Activated CD4-positive, CD25-positive, alpha-beta regulatory T cell treated with anti-CD3 and anti-CD28 coated beads, Interleukin-2, amount 50 U/mL, for 72 hours (primary cell): ENCODE results near the gene HOXD10.

Experiments
- DNase-seq: peaks from one replicate; pipeline ENCODE4 v3.0.0; 2021

The HOXD10 gene

GRCh38 chr2:176165370-176166050 lies 48.9 kb downstream of the HOXD10 start:
- no peak for DNase-seq

DNA sequence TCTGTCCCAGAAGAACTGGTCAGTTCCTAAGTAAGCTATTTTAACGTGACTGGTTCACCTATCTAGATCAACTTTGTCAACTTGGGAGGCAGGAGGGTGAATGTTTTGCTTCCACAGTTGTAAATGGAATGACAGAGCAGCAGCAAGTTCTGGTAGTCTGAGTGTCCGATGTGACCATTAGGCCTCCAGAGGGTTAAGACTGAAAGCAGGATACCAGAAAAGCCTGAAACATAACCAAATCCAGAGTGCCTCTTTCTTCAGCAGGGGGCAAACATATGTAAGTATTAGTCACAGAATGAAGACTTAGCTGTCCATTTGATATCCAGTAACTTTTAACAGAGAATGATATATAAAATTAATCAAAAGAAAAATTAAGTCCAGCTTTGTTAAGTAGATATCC lies 49.7 kb downstream of the HOXD10 start:
- no peak for DNase-seq

- DNase-seq: no peak
Measured at GRCh38 chr2:176167398-176167797, 50.8 kb downstream of the HOXD10 start.

GRCh38 chr2:176169181-176169580 lies 52.6 kb downstream of the HOXD10 start:
- DNase-seq: no peak
